ENCODE data around the gene SRSF2.

DNA sequence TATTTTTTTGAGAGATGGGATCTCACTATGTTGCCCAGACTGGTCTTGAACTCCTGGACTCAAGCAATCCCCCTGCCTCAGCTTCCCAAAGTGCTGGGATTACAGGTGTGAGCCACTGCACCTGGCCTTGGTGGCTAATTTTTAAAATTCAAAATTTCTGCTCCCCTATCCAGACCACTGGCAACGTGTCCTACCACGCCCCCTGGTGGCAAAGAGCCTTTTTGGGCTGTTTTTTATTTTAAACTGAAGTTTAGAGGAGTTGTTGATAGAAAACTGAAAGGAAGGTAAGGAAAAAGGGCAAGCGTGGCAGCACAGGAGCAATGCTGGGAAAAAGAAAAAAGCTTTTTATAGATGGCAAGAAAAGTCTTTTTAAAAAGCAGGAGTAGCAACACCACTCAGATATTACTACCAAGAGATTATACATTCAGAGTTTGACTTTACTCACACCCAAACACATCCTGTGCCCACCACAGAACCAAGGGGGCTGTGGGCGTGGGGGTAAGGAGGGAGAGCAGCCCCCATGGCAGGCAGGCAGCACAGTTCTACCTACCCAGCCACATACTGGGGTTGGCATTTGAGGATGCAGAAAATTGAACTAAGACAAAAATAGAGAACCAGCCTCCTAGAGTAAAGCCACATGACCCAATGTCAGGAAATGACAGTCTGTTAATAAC is 22.2 kb downstream of the SRSF2 start:
- TF ChIP-seq, protein P1, sequence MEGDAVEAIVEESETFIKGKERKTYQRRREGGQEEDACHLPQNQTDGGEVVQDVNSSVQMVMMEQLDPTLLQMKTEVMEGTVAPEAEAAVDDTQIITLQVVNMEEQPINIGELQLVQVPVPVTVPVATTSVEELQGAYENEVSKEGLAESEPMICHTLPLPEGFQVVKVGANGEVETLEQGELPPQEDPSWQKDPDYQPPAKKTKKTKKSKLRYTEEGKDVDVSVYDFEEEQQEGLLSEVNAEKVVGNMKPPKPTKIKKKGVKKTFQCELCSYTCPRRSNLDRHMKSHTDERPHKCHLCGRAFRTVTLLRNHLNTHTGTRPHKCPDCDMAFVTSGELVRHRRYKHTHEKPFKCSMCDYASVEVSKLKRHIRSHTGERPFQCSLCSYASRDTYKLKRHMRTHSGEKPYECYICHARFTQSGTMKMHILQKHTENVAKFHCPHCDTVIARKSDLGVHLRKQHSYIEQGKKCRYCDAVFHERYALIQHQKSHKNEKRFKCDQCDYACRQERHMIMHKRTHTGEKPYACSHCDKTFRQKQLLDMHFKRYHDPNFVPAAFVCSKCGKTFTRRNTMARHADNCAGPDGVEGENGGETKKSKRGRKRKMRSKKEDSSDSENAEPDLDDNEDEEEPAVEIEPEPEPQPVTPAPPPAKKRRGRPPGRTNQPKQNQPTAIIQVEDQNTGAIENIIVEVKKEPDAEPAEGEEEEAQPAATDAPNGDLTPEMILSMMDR (IDR thresholded peaks at IDR 0.05) = peak; percentile 75 to 86 (median 84)
- TF ChIP-seq POLR2A (IDR thresholded peaks at IDR 0.05) = no peak
